Ovary (tissue), 3 donors: ENCODE measurements around the gene CCR2.

Source experiments
- POLR2A ChIP-seq: fragments of 450-650 bp; IDR thresholded peaks from one replicate; pipeline ENCODE4 v1.6.1; 2017; ENCODE audit warnings: antibody characterized with exemption, mild to moderate bottlenecking, moderate library complexity
- TF ChIP-seq, protein P1 (sequence below), 3 donors: fragments of 450-650 bp in 2 of 3; fragments of 200-600 bp in 1 of 3; IDR thresholded peaks; one replicate each; pipeline versions ENCODE4 v1.5.1 to v1.8.0; 2016 to 2022; ENCODE audit warnings: antibody characterized with exemption in 3 of 3, mild to moderate bottlenecking in 1 of 3
- donor health status: DM: no; HTN: no; CAD: no.

DNA sequence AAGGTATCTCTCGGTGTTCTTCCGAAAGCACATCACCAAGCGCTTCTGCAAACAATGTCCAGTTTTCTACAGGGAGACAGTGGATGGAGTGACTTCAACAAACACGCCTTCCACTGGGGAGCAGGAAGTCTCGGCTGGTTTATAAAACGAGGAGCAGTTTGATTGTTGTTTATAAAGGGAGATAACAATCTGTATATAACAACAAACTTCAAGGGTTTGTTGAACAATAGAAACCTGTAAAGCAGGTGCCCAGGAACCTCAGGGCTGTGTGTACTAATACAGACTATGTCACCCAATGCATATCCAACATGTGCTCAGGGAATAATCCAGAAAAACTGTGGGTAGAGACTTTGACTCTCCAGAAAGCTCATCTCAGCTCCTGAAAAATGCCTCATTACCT lies 4.6 kb downstream of the CCR2 start:
- TF ChIP-seq, protein P1, sequence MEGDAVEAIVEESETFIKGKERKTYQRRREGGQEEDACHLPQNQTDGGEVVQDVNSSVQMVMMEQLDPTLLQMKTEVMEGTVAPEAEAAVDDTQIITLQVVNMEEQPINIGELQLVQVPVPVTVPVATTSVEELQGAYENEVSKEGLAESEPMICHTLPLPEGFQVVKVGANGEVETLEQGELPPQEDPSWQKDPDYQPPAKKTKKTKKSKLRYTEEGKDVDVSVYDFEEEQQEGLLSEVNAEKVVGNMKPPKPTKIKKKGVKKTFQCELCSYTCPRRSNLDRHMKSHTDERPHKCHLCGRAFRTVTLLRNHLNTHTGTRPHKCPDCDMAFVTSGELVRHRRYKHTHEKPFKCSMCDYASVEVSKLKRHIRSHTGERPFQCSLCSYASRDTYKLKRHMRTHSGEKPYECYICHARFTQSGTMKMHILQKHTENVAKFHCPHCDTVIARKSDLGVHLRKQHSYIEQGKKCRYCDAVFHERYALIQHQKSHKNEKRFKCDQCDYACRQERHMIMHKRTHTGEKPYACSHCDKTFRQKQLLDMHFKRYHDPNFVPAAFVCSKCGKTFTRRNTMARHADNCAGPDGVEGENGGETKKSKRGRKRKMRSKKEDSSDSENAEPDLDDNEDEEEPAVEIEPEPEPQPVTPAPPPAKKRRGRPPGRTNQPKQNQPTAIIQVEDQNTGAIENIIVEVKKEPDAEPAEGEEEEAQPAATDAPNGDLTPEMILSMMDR (IDR thresholded peaks at IDR 0.05) = no peak
- no peak for TF ChIP-seq POLR2A
